GM18511 (cell line): ENCODE measurements around the gene PTH2.

Source experiments
- ATAC-seq: cut with Tn5 transposase; IDR thresholded peaks from one replicate; pipeline ENCODE4 v1.9.1; 2021; ENCODE audit warnings: mild to moderate bottlenecking, moderate library complexity; ENCODE audit not compliant: unreplicated experiment

Gene PTH2

DNA sequence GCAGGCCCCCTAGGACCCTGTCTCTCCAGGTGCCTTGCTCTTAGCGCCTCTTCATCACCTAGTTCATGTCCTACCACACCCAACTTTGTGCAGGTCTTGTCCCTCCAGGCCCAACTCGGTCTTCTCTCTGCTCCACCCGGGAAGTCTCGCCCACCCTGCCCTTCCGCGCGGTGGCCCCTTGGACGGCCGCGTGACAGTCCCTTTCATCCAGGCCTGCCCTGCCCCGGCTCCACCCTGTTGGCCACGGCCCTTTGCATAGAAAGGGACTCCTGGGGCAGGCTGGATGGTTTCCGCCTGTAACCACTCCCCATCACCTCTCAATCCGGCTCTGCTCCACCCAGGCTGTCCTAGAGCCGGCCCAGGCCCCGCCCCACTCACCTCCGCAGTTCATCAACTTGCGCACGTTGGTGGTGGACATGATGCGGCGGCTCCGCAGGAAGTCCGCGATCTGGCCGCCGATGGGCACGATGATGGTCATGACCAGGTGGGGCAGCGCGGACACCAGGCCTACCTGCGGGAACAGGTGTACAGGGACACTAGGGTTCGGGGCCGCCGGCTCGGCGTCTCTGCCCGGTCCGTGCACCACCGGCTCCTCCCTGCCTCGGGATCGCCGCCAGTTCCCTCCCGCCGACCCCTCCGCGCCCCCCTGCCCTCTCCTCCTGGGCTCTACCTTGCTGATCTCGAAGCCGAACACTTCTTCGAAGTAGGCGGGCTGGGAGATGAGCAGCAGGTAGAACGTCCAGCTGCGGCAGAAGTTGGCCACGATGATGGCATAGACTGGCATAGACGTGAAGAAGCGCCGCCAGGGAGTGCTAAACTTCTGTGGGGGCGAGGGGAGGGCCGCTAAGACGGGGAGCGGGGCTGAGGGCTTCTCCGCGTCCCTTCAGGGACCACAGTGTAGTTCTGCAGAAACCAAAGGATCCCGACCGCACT lies 9.2 kb upstream of the PTH2 start:
- ATAC-seq, result no peak

DNA sequence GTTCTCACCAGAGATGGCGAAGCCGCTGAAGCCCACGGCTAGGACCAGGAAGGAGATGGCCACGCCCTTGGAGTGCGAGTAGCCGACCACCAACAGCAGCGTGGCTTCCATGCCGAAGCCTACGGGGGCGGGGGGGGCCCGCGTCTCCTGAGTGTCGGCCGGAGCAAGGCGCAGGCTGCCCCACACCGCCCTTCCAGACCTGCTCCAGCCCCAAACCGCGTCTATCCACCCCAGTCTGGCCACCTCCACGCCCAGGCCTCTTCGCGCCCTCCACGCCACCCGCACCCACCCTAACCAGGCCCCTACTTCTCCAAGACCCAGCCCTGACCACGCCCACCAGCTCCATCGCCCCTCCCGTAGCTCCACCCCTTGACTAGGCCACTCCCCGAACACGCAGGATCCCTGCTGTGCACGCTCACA lies 8.1 kb upstream of the PTH2 start:
- ATAC-seq, result no peak

DNA sequence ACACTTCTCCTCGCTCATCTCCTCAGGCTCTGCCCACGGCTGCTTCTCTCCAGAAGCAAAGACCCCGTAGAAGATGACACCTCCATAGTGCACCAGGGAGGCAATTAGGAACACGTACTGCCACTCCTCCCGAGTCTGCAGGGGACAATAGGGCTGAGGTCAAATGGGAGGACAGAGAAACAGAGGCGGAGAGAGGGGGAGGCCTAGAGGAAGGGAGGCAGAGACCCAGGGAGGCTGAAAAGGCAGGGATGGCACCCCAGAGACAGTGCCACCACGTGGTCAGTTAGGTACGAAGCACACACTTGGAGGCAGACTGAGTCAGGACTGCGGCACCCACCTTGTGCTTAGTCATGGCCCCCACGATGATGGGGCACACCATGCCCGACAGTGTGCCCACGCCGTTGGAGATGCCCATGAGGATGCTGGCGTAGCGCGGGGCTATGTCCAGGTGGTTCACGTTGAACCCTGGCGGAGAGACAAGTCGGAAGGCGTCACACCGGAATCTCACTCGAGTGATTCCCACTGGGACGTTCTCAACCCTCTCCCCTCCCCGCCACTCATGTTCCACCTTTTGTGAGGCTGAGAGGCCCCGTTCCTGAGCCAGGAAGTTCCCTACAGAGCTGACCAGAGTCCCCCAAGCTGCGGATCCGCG lies 7.6 kb upstream of the PTH2 start:
- ATAC-seq, result no peak

DNA sequence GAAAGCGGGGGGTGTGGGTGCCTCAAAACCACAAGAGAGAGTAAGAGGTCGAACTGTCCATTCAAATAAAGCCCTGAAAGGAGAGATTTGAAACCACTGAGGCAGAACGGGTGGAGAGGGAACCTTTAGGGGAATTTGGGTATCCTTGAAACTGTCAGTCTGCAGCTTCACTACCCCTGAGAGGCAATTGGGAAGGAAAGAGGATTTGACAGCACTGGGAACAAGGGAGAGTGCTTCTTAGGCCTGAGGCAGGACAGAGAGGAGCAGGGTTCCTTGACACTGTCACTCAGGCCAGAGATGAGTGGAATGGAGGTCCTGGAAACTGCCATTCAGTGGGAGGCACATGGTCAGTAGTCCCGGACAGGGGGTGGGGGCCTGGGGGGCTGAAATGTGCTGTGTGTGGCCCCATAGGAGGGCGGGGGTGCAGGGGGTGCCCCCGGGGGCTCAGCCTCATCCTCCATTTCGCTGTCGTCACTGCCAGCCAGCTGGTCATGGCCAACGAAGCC lies 7.0 kb upstream of the PTH2 start:
- ATAC-seq, result no peak

DNA sequence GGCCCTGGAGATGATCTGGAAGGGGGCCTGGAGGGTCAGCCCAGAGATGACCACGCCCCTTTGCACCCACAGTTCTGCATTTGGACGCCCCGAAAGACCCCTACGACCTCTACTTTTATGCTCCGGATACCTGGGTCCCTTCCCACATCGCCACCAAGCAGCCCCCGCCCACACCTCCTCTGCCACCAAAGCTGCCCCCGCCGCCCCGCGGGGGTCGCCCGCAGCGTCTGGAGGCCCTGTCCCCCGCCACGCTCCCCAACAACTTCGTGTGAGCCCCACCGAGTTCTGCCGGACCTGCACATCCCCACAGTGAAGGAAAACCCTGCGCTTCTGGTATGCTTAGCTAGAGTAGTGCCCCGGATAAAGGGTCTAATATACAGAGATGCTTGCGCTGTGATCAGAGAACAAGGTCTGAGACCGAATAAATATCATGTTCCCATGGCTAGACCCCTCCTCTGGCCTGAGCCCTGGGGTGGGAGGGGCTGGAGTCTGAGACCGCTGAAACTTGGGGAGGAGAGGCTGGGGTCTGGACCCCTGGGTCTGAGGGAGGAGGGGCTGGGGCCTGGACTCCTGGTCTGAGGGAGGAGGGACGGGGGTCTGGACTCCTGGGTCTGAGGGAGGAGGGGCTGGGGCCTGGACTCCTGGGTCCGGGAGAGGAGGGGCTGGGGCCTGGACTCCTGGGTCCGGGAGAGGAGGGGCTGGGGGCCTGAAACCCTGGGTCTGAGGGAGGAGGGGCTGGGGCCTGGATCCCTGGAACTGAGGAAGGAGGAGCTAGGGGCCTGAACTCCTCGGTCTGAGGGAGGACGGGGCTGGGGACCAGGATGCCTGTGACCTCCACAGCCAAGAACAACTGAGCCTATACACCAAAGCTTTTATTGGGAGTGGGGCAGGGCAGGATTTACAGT lies 5.6 kb upstream of the PTH2 start:
- ATAC-seq, result no peak

DNA sequence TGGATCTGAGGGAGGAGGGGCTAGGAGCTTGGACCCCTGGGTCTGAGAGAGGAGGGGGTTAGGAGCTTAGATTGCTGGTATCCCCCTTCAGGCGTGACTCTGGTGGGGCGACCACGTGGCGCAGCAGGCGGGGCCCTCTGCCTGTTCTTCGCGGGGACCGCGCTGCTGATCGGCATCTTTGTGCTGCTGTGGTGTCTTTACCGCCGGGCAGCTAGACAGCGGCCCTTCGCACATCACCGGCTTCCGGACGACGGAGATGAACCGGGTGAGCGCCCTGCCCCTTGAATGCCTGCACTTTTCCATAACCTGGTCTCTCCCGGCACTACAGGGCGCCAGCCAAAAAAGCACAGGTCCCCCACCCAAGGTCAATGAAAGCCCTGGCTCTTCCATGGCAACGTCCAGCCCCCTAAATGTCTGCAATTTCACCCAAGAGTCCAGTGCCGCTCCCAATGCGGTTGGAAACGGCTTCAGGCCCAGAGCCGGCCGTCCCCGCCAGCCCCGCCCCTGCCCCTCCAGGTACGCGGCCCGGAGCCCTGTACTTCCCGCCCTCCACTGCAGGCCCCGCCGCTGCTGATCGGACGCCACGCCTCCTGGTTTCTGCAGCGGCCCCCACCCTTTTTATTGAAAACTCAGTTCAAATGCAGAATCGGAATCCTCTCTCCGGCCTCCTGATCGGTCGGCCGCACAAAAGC lies 4.8 kb upstream of the PTH2 start:
- ATAC-seq, result no peak

DNA sequence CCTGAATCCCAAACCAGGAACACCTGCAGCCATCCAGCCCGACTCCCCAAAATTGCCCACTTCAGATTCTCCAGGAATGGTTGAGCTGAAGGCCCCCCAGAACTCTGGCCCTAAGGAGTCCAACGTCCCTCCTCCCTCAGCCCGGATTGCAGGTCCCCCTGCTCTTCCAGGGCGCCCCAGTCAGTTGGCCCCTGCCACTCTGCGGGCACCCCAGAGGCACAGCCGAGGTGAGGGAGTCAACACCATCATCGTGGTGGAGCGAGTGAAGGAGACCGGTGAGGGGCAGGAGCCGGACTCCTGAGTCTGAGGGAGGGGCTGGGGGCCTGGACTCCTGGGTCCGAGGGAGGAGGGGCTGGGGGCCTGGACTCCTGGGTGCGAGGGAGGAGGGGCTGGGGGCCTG lies 4.1 kb upstream of the PTH2 start:
- ATAC-seq, result no peak

DNA sequence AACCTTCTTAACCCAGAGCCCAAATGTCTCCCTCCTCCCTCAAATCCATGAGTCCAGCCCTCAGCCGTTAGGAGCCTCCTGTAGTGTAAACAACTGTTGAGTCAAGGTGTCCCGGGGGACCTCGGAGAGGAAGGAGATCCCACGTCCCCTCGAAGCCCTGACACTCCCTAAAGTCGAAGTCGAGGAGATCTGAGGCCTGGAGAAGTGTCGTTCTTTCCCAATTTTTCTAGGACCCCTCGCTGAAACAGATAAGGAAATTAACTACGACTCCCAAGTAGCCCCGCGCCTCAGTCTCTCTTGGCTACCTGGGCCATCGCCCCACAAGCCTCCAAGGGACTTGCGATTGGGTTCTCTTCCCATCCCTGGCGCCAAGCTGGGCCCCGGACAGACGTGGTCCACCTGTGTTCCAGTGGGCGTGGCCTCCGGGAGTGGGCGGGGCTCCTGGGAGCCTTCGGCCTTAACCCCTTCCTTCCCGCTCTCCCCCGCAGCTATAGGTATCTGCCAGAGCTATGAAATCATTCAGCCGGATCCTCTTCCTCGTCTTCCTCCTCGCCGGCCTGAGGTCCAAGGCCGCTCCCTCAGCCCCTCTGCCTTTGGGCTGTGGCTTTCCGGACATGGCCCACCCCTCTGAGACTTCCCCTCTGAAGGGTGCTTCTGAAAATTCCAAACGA lies 2.8 kb upstream of the PTH2 start:
- no peak for ATAC-seq

DNA sequence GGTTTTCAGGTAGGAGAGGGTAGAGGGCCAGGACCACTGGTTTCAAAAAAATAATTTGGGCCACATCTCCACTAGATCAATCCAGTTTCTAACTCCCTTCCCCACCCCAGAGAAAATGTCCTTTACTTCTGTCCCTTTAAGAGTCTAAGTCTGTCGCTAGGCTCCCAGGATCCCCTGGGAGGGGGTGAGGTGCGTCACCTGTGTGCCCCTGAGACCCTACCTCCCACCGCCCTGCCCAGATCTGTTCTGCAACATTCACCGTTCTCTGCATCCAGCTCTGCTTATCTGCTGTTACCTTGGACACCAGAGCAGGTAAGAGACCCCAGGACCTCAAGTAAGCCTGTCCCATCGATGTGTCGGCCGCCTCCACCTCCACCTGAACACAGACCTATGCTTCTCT lies 1.9 kb upstream of the PTH2 start, which contains the start of gene GFY:
Gene GFY (plus strand): TSS at position 211 of the 400 bp plus-strand sequence. CDS start 1,043 bp downstream, outside the sequence.
- no peak for ATAC-seq

DNA sequence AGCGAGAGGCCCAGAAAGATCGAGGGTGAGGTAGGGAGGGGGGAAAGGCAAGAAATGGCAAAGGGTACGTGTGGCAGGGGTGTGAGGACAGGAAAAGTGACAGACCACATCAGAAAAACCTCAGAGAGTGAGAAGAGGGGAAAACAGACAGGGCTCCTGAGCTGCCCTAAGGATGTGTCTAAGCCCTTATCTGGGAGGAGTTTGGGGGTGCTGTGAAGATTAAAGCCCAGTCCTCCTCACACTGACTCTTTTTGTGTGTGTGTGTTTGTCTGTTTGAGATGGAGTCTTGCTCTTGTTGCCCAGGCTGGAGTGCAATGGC lies 703 bp upstream of the PTH2 start:
- no peak for ATAC-seq

DNA sequence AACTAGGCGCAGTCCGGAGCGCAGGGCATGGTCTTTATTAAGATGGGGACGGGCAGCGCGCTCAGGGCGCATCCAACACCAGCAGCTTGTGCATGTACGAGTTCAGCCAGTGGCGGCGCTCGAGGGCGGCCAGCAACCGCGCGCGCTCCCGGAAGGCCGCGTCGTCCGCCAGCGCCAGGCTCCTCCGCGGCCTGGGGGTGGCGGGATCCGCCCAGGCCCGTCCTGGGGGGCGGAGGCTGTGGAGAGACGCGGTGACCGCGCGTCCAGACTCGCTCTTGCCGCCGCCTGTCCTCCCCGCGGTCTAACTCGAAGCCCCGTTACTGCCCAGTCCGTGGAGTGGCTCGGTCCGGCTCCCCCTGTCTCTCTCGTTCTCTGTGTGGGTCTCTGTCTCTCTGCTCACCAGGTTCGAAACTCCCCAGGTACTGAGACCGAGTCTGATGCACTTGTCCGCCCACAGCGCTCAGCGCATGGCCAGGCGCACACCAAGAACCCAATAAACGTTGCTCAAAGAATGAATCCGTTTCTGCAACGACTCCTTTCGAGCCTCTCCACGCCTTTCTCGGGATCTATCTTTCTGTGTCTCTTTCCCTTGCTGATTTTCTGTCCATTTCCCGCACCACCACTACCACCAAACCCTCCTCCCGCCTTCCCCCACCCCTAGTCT lies 702 bp downstream of the PTH2 start:
- ATAC-seq, result no peak

DNA sequence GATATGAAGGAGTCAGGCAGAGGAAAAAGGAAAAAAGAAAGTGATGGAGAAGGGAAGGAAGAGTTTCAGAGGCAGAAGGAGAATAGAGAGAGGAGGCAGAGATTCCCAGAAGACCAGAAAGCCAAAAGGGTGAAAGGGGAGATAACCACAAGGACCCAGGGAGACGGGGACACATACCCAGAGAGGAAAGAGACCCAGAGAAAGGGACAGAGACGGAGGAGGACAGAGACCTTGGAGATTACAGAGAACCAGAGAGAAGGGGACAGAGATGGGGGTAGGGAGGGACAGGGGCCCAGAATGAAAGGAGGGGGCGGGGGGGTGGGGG lies 1.4 kb downstream of the PTH2 start:
- no peak for ATAC-seq

DNA sequence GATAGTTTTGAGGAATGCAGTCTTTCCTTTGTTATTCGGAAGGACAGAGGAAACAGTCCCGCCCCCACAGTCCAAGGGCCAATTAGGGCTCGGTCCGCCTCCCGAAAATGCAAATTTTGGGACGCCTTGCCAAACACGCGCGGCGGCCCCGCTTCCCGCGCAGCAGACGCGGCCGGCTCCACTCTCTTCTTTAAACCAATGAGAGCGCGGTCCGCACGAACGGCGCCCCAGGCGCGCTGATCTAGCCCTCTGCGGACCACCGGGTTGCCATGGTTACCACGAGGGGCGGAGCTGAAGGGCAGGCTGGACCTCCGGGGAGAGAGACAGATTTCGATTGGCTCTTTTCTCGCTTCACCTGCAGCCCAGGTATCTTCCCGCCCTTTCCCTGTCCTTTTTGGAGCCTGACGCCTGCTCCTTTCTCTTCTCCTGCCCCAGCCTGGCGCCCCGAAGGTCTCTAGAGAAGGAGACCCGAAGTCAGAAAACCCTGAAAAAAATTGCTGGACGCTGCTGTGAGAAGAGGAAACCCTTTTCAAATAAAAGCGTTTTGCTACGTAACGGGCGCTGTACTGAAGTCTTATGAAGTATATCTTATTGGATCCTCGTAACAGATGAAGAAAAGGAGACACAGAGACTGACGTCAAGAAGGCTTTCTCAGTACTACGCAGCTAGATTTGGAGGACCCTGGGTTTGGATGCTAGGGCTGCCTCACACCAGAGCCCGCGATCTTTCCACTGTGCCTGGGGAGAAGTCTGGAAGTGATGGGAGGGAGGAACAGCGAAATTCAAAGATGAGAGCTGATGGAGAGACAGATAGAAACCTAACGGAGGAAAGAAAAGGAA lies 2.0 kb downstream of the PTH2 start:
- ATAC-seq, result no peak

DNA sequence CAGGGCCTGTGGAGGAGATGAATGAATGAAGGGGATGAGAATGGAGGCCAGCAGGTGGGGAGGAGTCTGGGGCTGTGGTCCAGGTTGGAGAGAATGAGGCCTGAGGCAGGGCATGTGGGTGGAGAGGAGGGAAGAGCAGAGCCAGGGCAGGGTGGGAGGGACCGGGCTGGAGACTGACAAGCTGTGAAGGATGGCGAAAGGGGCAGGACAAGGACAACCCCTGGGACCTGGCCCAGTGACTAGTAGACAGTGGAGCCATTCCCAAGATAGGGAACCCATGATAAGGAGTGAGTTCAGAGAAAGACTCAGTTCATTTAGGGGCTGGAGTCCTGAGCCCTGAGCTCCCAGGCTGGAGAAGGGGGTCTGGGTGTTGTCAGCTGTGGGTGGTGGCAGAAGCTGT lies 3.0 kb downstream of the PTH2 start:
- no peak for ATAC-seq

DNA sequence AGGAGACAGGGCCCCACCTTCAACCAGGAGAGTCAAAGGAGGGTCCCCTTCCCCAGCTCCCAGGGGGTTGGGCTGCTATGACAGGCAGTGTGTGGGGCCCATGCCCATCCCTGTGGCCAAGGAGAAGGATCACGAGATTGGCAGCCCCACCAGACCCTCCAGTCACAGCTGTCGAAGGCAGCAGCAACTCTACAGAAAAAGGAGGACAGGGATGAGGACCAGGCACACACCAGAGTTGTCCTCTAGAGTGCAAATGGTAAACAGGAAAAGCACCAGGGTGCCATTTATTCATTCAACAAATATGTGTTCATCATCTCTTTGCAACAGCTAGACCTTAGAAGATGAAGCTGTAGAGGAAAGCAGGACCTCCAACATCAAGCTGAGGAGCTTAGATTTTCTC lies 4.1 kb downstream of the PTH2 start:
- no peak for ATAC-seq

DNA sequence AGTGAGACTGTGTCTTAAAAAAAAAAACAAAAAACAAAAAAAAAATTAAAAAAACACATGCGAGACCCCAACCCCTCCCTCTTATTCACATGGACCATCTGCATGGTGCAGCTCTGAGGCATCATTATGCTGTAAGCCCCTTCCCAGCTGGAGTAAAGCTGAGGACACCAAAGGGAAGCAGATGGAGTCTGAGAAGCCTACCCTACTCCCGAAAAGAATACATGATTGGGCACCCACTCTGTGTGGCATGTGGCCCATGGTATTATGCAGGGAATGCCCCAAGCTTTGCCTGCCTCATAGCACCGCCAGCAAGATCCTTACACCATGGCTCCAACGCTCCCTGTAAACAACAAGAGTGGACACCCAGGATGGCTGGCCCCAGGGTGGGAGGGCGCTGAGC lies 4.7 kb downstream of the PTH2 start:
- no peak for ATAC-seq

DNA sequence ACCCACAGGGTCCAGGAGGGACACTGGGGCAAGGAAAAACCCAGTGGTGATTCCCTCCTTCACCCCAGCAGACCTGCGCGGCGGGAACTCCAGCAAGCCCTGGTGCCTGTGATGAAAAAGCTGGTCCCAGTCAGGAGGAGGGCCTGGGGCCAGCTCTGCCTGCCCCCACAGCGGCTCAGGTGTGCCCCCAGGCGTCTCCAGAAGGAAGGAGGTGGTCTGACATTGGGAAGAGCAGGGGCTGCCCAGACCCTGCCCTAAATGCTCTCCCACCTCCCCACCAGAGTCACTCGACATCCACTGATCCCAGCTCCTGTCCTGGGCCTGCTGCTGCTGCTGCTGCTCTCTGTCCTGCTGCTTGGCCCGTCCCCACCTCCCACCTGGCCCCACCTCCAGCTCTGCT lies 6.2 kb downstream of the PTH2 start:
- ATAC-seq, result no peak

DNA sequence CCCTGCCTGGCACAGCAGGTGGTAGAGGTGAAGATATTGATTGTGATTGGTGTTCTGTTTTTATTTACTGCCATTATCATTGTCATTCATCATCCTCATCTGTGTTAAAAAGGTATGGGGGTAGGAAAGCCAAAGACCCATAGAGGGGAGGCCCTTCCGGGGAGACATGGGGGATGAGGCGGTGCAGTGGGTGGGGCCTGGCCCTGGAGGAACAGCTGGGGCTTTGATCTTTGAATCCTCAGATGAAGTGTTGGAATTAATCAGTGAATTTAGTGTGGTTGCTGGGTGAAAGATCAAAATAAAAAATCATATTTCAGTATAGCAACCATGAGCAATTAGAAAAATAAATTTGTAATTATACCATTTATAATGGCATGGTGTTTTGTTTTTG lies 7.4 kb downstream of the PTH2 start:
- ATAC-seq, result no peak
